ENCODE measurements around the gene CXCL16. TPM values are rescaled to one million over a fixed set of nuclear protein-coding genes. Genes with fewer than 3 reads are reported as not detected.
A peak's percentile ranks its signal among the peaks of the same experiment; 100 is the strongest.

Gene CXCL16
- 10 to 100 TPM; 27.9 to 36.0 TPM for total RNA-seq

GRCh38 chr17:4739122-4740024 lies at the start of gene CXCL16, which contains the start of gene ZMYND15:
TSS of gene CXCL16 (minus strand) at chr17:4739928. CDS start at chr17:4739339, 589 bp downstream.
TSS of gene ZMYND15 (plus strand) at chr17:4739833. CDS start at chr17:4740549, 716 bp downstream.
- WGBS, result 1% methylated on average over 62 of the region's 100 CpGs
- TF ChIP-seq CTCF (IDR thresholded peaks at IDR 0.05) (peak in 1 of 4 experiments; percentile 5), POLR2AphosphoS5 (IDR thresholded peaks at IDR 0.05) (peak; percentile 13), POLR2A (IDR thresholded peaks at IDR 0.05) (peak; percentile 74)

DNA sequence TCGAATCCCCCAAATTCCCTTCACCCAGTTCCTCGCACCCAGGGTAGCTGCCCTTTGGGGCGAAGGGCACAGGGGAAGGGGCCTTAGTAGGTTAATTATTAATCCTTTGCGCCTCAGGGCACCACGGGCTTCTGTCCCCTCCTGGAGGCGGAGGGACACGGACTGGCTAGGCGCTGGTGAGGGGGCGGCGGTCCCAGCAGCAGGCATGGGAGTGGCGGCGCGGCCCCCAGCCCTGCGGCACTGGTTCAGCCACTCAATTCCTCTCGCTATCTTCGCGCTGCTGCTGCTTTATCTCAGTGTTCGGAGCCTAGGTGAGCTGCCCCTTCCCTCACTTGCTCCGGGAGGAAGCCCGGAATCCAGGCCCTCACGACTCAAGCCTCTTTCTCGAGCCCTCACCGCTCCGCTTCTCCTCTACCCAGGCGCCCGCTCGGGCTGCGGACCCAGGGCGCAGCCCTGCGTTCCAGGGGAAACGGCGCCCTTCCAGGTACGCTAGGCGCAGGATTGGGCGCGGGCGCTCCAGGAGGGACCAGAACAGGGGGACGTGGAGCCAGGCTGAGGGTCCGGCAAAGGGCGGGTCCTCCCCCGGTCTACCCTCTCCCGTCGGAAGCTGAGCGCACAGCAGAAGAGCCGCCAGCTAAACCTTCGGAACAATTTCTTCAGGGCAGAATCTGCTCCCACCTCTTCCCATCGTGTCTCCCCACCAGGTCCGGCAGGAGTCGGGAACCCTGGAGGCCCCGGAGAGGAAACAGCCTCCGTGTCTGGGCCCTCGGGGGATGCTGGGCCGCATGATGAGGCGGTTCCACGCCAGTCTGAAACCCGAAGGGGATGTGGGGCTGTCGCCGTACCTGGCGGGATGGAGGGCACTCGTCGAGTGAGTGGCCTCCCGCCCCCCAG lies 49.3 kb upstream of the CXCL16 start, which contains the start of gene GLTPD2:
GLTPD2 (plus strand) TSS at position 158 of the 894 bp plus-strand sequence; CDS start at position 206, 48 bp downstream.
- no peak for DNase-seq (ENCODE audit: low spot score)

More at GRCh38 chr17:4739122-4740024, at the start of gene CXCL16, which contains the start of gene ZMYND15:
- intact Hi-C loops (cut with DNase I), result no loop called here
- H3K4me3 ChIP-seq, result peak within 1 kb of the TSS; percentile 59 to 71
- DNase-seq (ENCODE audit: low spot score), result peak; percentile 51
- H3K36me3 ChIP-seq, result no peaks in the 10 kb centered on the region
- no peaks in the 10 kb centered on the region for H3K9me3 ChIP-seq
- H3K27ac ChIP-seq, result peak within 1 kb of the TSS; percentile 75 to 78
- no peaks in the 10 kb centered on the region for H3K27me3 ChIP-seq (replicated peaks; ENCODE audit: insufficient read depth)
- H3K4me1 ChIP-seq (replicated peaks), result no peaks in the 10 kb centered on the region

DNA sequence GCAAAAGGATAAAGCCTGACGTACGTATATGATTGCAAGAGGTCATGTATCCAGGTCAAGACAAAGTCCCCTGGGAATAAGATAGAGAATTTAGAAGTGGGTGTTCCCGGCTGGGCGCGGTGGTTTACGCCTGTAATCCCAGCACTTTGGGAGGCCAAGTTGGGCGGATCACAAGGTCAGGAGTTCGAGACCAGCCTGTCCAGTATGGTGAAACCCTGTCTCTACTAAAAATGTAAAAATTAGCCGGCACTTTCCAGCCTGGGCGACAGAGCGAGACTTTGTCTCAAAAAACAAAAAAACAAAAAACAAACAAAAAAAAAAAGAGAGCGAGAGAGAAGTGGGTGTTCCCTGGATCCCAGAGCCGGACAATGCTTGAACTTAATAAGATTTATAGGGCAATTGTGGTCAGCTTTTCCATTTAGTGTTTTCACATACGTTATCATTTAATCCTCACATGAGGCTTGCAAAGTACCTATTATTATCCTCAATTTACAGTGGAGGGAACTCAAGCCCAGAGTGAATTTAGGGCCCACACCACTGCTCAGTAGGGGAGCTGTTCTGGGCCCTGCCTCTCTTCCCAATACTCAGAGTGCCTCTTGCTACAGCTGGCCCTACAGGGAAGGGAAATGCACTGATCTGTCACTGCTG lies 48.6 kb upstream of the CXCL16 start:
- intact Hi-C loops (cut with DNase I), result loop anchor here (2.0 to 5.0 kb wide), 3 partner anchors 56 to 99 kb away; partner anchors contain the start of genes ARRB2 and MED11

More for the DNA sequence above, 49.3 kb upstream of the CXCL16 start, which contains the start of gene GLTPD2:
- Histone ChIP-seq H3K27me3 (replicated peaks; ENCODE audit: insufficient read depth) (no peaks in the 10 kb centered on the region), H3K27ac (peak within 1 kb of the TSS; percentile 92 to 93), H3K36me3 (no peaks in the 10 kb centered on the region), H3K4me1 (replicated peaks) (peaks cover 4% of the 10 kb centered on the region), H3K4me3 (peak within 1 kb of the TSS; percentile 56 to 69), H3K9me3 (no peaks in the 10 kb centered on the region)
- intact Hi-C loops (cut with DNase I), result loop anchor here (2.0 to 5.0 kb wide), 3 partner anchors 57 to 98 kb away; partner anchors contain the start of genes ARRB2 and MED11
- TF ChIP-seq POLR2A (IDR thresholded peaks at IDR 0.05) (no peak), CTCF (IDR thresholded peaks at IDR 0.05) (no peak), POLR2AphosphoS5 (IDR thresholded peaks at IDR 0.05) (no peak)
- 26% methylated on average over 60 of the region's 62 CpGs for WGBS

More for the DNA sequence above, 48.6 kb upstream of the CXCL16 start:
- no peak for DNase-seq (ENCODE audit: low spot score)
- H3K36me3 ChIP-seq, result no peaks in the 10 kb centered on the region
- no peak for TF ChIP-seq POLR2AphosphoS5 (IDR thresholded peaks at IDR 0.05)
- no peak for TF ChIP-seq POLR2A (IDR thresholded peaks at IDR 0.05)
- TF ChIP-seq CTCF (IDR thresholded peaks at IDR 0.05), result no peak
- no peaks in the 10 kb centered on the region for H3K27me3 ChIP-seq (replicated peaks; ENCODE audit: insufficient read depth)
- 85% methylated on average over 14 of the region's 14 CpGs for WGBS
- H3K4me3 ChIP-seq, result no peak overlapping the region
- no peak overlapping the region for H3K27ac ChIP-seq
- no peaks in the 10 kb centered on the region for H3K9me3 ChIP-seq
- H3K4me1 ChIP-seq (replicated peaks), result peaks cover 4% of the 10 kb centered on the region

All from prostate gland (tissue), 2 donors.